ENCODE results near the gene TMEM39B.

Gene TMEM39B

GRCh38 chr1:32048440-32048839 is 24.3 kb upstream of the TMEM39B start:
- Histone ChIP-seq H3K9ac (ENCODE audit: low read length) (no peak overlapping the region), H3F3A (ENCODE audit: insufficient read depth, low read length) (no peaks in the 10 kb centered on the region), H3K4me1 (ENCODE audit: low read length) (no peaks in the 10 kb centered on the region), H3K27me3 (replicated peaks; ENCODE audit: insufficient read depth, low read length) (no peaks in the 10 kb centered on the region), H3K79me2 (ENCODE audit: low read length) (no peaks in the 10 kb centered on the region), H3K4me3 (ENCODE audit: low read length) (no peak overlapping the region), H3K9me3 (replicated peaks; ENCODE audit: insufficient read depth, low read length) (no peaks in the 10 kb centered on the region), H4K20me1 (ENCODE audit: insufficient read depth, low read length) (no peaks in the 10 kb centered on the region), H3K4me2 (ENCODE audit: low read depth, low read length) (no peak overlapping the region), H3K9me2 (replicated peaks; ENCODE audit: insufficient read depth, low read length) (no peaks in the 10 kb centered on the region), H3K36me3 (replicated peaks; ENCODE audit: insufficient read depth, low read length) (peaks cover 6% of the 10 kb centered on the region; the same call in 1 of the 2 replicates), H2AFZ (ENCODE audit: low read length) (no peak overlapping the region), H3K27ac (ENCODE audit: low read length) (no peak overlapping the region)
- DNase-seq: no peak
- TF ChIP-seq EZH2phosphoT487 (IDR thresholded peaks at IDR 0.05; ENCODE audit: low read length) (no peak), CTCF (IDR thresholded peaks at IDR 0.05; ENCODE audit: low read length) (no peak), EZH2 (optimal IDR thresholded peaks at IDR 0.05; ENCODE audit: low read depth, low read length) (no peak)

GRCh38 chr1:32051706-32052105 is 21.0 kb upstream of the TMEM39B start:
- H3K9ac ChIP-seq (ENCODE audit: low read length): no peak overlapping the region
- no peak for DNase-seq
- TF ChIP-seq EZH2 (optimal IDR thresholded peaks at IDR 0.05; ENCODE audit: low read depth, low read length) (no peak), CTCF (IDR thresholded peaks at IDR 0.05; ENCODE audit: low read length) (no peak), EZH2phosphoT487 (IDR thresholded peaks at IDR 0.05; ENCODE audit: low read length) (no peak)
- no peaks in the 10 kb centered on the region for H3K9me2 ChIP-seq (replicated peaks; ENCODE audit: insufficient read depth, low read length)
- no peak overlapping the region for H3K27ac ChIP-seq (ENCODE audit: low read length)
- no peaks in the 10 kb centered on the region; the same call in 1 of the 2 replicates for H3K36me3 ChIP-seq (replicated peaks; ENCODE audit: insufficient read depth, low read length)
- H3K27me3 ChIP-seq (replicated peaks; ENCODE audit: insufficient read depth, low read length): no peaks in the 10 kb centered on the region
- no peaks in the 10 kb centered on the region for H3K79me2 ChIP-seq (ENCODE audit: low read length)
- no peak overlapping the region for H2AFZ ChIP-seq (ENCODE audit: low read length)
- no peaks in the 10 kb centered on the region for H3K4me1 ChIP-seq (ENCODE audit: low read length)
- no peak overlapping the region for H3K4me2 ChIP-seq (ENCODE audit: low read depth, low read length)
- H4K20me1 ChIP-seq (ENCODE audit: insufficient read depth, low read length): no peaks in the 10 kb centered on the region
- no peaks in the 10 kb centered on the region for H3K9me3 ChIP-seq (replicated peaks; ENCODE audit: insufficient read depth, low read length)
- H3F3A ChIP-seq (ENCODE audit: insufficient read depth, low read length): peaks cover 6% of the 10 kb centered on the region
- no peak overlapping the region for H3K4me3 ChIP-seq (ENCODE audit: low read length)

- Histone ChIP-seq H3K27me3 (replicated peaks; ENCODE audit: insufficient read depth, low read length) (no peaks in the 10 kb centered on the region), H3K9ac (ENCODE audit: low read length) (no peak overlapping the region), H4K20me1 (ENCODE audit: insufficient read depth, low read length) (no peaks in the 10 kb centered on the region), H3K4me2 (ENCODE audit: low read depth, low read length) (no peak overlapping the region), H3K9me2 (replicated peaks; ENCODE audit: insufficient read depth, low read length) (no peaks in the 10 kb centered on the region), H2AFZ (ENCODE audit: low read length) (no peak overlapping the region), H3K9me3 (replicated peaks; ENCODE audit: insufficient read depth, low read length) (no peaks in the 10 kb centered on the region), H3K79me2 (ENCODE audit: low read length) (no peaks in the 10 kb centered on the region), H3K4me3 (ENCODE audit: low read length) (no peak overlapping the region), H3K27ac (ENCODE audit: low read length) (no peak overlapping the region), H3K4me1 (ENCODE audit: low read length) (no peaks in the 10 kb centered on the region), H3F3A (ENCODE audit: insufficient read depth, low read length) (peaks cover 6% of the 10 kb centered on the region), H3K36me3 (replicated peaks; ENCODE audit: insufficient read depth, low read length) (no peaks in the 10 kb centered on the region; the same call in 1 of the 2 replicates)
- no peak for DNase-seq
- no peak for TF ChIP-seq CTCF (IDR thresholded peaks at IDR 0.05; ENCODE audit: low read length)
- no peak for TF ChIP-seq EZH2 (optimal IDR thresholded peaks at IDR 0.05; ENCODE audit: low read depth, low read length)
Measured at GRCh38 chr1:32052887-32053286, 19.9 kb upstream of the TMEM39B start.

Measured in MM.1S (cell line).